OCI-LY3 (cell line): ENCODE data around the gene TMEM215.

Experiments used
- H2AFZ ChIP-seq: fragments of 200-600, 300-600 bp; shearing (Covaris generic); 2 replicates; pipeline ENCODE4 v1.6.0; 2014; ENCODE audit warnings: antibody characterized with exemption, low read depth, low read length
- H3K27ac ChIP-seq: fragments of 200-600, 300-600 bp; sonication (generic); 2 replicates; pipeline ENCODE4 v1.5.1; 2014; ENCODE audit warnings: mild to moderate bottlenecking, low read length, moderate library complexity, mixed read lengths
- H3K27me3 ChIP-seq: fragments of 200-600, 300-600 bp; sonication (generic); 2 replicates; pipeline ENCODE4 v1.6.1; 2014; ENCODE audit warnings: low read depth, low read length, mixed read lengths
- H3K36me3 ChIP-seq: fragments of 200-600, 300-600 bp; sonication (generic); replicated peaks from 2 replicates; pipeline ENCODE3; 2014; ENCODE audit warnings: low read depth, low read length, mixed read lengths
- H3K4me1 ChIP-seq: fragments of 300-600, 200-600 bp; sonication (generic); 2 replicates; pipeline ENCODE4 v1.6.1; 2014; ENCODE audit warnings: low read length, mixed read lengths
- H3K4me2 ChIP-seq: fragments of 200-600, 300-600 bp; sonication (generic); 2 replicates; pipeline ENCODE4 v1.6.1; 2014; ENCODE audit warnings: low read length, mixed read lengths
- H3K4me3 ChIP-seq: fragments of 300-600, 200-600 bp; sonication (generic); 2 replicates; pipeline ENCODE4 v1.5.1; 2014; ENCODE audit warnings: antibody characterized with exemption, mild to moderate bottlenecking, low read length, moderate library complexity
- H3K79me2 ChIP-seq: fragments of 300-600, 200-600 bp; shearing (Covaris generic); 2 replicates; pipeline ENCODE4 v1.6.1; 2014; ENCODE audit warnings: mild to moderate bottlenecking, low read length, mixed read lengths
- H3K9ac ChIP-seq: fragments of 300-600, 200-600 bp; shearing (Covaris generic); 2 replicates; pipeline ENCODE4 v1.6.0; 2014; ENCODE audit warnings: mild to moderate bottlenecking, low read length, moderate library complexity
- H3K9me3 ChIP-seq: fragments of 200-600, 300-600 bp; shearing (Covaris generic); 2 replicates; pipeline ENCODE4 v1.6.1; 2014; ENCODE audit warnings: low read length, mixed read lengths; ENCODE audit not compliant: insufficient read depth
- H4K20me1 ChIP-seq: fragments of 200-600, 300-600 bp; sonication (generic); 2 replicates; pipeline ENCODE4 v1.6.1; 2016; ENCODE audit warnings: low read length, mixed read lengths; ENCODE audit not compliant: insufficient read depth
- EZH2phosphoT487 ChIP-seq: fragments of 200-600 bp; shearing (Covaris generic); IDR thresholded peaks from 2 replicates; pipeline ENCODE4 v1.6.1; 2018; ENCODE audit warnings: antibody characterized with exemption, mixed run types, low read depth
- TF ChIP-seq, protein P1 (sequence below): fragments of 200-600, 300-600 bp; sonication (generic); IDR thresholded peaks from 2 replicates; pipeline ENCODE4 v1.5.1; 2014; ENCODE audit warnings: antibody characterized with exemption, low read length, low read depth

Gene TMEM215

DNA sequence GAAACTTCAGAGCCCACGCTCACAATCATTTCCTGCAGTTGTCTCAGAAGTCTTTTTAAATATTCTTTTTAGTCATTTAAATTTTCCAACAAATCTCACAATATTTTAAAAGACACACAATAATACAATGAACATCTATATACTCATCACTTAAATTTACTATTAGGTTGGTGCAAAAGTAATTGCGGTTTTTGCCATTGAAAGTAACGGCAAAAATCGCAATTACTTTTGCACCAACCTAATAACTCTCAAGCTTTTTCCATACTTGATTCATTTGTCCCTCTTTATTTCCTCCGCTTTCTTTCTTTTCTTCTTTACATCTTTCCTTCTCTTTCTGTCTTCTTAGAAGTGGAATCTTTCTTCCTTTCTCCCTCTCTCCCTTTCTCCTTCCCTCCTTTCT is 19.2 kb upstream of the TMEM215 start:
- Histone ChIP-seq H3K4me2 (no peak overlapping the region), H3K79me2 (no peaks in the 10 kb centered on the region), H3K4me3 (no peak overlapping the region), H3K9me3 (no peaks in the 10 kb centered on the region), H3K4me1 (no peaks in the 10 kb centered on the region), H3K36me3 (no peaks in the 10 kb centered on the region), H3K27me3 (peaks cover 12% of the 10 kb centered on the region; the same call in 1 of the 2 replicates), H3K9ac (no peak overlapping the region), H3K27ac (no peak overlapping the region), H4K20me1 (no peaks in the 10 kb centered on the region), H2AFZ (no peak overlapping the region)
- TF ChIP-seq, protein P1, sequence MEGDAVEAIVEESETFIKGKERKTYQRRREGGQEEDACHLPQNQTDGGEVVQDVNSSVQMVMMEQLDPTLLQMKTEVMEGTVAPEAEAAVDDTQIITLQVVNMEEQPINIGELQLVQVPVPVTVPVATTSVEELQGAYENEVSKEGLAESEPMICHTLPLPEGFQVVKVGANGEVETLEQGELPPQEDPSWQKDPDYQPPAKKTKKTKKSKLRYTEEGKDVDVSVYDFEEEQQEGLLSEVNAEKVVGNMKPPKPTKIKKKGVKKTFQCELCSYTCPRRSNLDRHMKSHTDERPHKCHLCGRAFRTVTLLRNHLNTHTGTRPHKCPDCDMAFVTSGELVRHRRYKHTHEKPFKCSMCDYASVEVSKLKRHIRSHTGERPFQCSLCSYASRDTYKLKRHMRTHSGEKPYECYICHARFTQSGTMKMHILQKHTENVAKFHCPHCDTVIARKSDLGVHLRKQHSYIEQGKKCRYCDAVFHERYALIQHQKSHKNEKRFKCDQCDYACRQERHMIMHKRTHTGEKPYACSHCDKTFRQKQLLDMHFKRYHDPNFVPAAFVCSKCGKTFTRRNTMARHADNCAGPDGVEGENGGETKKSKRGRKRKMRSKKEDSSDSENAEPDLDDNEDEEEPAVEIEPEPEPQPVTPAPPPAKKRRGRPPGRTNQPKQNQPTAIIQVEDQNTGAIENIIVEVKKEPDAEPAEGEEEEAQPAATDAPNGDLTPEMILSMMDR = no peak
- TF ChIP-seq EZH2phosphoT487 = no peak

DNA sequence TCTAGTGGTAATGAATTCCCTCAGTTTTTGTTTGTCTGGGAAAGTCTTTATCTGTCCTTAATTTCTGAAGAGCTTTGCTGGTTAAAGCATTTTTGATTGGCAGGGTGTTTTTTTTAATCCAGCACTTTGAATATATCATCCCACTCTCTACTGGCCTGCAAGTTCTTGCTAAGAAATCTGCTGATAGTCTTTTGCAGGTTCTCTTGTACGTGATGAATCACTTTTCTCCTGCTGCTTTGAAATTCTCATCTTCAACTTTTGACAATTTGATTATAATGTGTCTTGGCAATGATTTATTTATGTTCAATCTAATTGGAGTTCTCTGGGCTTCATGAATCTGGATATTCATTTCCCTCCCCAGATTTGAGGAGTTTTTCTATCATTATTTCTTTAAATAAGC is 8.1 kb upstream of the TMEM215 start:
- H3K4me2 ChIP-seq = no peak overlapping the region
- H2AFZ ChIP-seq = no peak overlapping the region
- 0 out of 2 replicates have a peak, but pooled peaks cover 4% of the 10 kb centered on the region for H3K9me3 ChIP-seq
- no peak overlapping the region for H3K4me3 ChIP-seq
- H3K36me3 ChIP-seq = no peaks in the 10 kb centered on the region
- TF ChIP-seq, protein P1 = no peak
- TF ChIP-seq EZH2phosphoT487 = no peak
- no peak overlapping the region for H3K27ac ChIP-seq
- no peak overlapping the region for H3K9ac ChIP-seq
- H4K20me1 ChIP-seq = no peaks in the 10 kb centered on the region
- no peaks in the 10 kb centered on the region for H3K79me2 ChIP-seq
- H3K27me3 ChIP-seq = peaks cover 18% of the 10 kb centered on the region
- no peaks in the 10 kb centered on the region for H3K4me1 ChIP-seq

DNA sequence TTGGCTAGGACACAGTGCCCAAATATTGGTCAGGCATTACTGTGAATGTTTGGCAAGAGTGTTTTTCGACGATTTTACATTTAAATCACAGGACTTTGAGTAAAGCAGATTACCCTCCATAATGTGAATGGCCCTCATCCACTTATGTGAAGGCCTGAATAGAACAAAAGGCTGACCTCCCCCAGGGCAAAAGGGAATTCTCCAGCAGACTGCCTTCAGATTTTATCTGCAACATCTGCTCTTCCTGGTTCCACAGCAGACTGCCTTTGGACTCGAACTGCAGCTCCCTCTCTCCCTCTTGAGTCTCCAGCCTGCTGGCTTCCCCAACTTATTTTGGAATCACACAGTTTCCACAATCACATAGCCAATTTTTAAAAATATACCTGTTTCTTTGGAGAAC is 7.1 kb upstream of the TMEM215 start:
- H3K27ac ChIP-seq = no peak overlapping the region
- no peaks in the 10 kb centered on the region for H3K4me1 ChIP-seq
- no peak overlapping the region for H3K4me2 ChIP-seq
- TF ChIP-seq EZH2phosphoT487 = no peak
- TF ChIP-seq, protein P1 = no peak
- H4K20me1 ChIP-seq = no peaks in the 10 kb centered on the region
- H3K79me2 ChIP-seq = no peaks in the 10 kb centered on the region
- H3K4me3 ChIP-seq = no peak overlapping the region
- no peak overlapping the region for H3K9ac ChIP-seq
- H2AFZ ChIP-seq = no peak overlapping the region
- H3K9me3 ChIP-seq = 0 out of 2 replicates have a peak, but pooled peaks cover 4% of the 10 kb centered on the region
- no peaks in the 10 kb centered on the region for H3K36me3 ChIP-seq
- peaks cover 24% of the 10 kb centered on the region for H3K27me3 ChIP-seq

DNA sequence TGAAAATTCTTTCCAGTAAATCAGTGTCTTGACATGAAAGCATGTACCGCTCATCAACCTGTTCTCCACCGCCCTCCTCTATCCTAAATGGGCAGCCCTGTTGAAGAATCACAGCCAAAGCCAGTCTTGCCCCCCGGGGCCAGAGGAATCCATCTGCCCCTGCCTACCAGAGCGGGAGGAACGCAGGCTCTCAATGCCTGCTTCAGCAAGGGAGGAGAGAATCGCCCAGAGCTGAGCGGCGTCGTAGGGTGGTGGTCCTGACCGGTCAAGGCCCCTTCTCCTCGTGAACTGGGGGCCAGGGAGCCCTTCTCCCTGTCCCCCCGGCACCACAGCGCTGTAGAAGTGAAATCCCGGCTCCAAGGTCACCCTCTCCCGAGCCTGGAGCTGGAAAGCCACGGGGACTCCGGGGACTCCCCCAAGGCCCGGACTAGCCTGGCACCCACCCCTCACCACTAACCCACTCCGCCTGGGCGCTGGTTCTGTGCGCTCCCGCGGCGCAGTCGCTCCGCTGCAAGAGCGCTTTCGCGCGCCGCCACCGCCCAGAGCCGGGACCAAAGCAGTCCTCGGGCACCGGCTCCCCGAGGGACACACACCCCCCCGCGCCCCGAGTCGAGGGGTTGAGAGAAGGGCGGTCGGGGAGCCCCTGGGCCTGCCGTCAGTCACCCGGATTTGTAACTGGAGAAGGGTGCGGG is 718 bp upstream of the TMEM215 start:
- H3K36me3 ChIP-seq = no peaks in the 10 kb centered on the region
- no peaks in the 10 kb centered on the region for H3K4me1 ChIP-seq
- TF ChIP-seq EZH2phosphoT487 = no peak
- TF ChIP-seq, protein P1 = no peak
- no peaks in the 10 kb centered on the region for H3K79me2 ChIP-seq
- no peak overlapping the region for H3K27ac ChIP-seq
- H3K4me3 ChIP-seq = no peak overlapping the region
- H3K9me3 ChIP-seq = no peaks in the 10 kb centered on the region
- peaks cover 40% of the 10 kb centered on the region for H3K27me3 ChIP-seq
- H3K4me2 ChIP-seq = no peak overlapping the region
- no peaks in the 10 kb centered on the region for H4K20me1 ChIP-seq
- H2AFZ ChIP-seq = no peak overlapping the region
- H3K9ac ChIP-seq = no peak overlapping the region
